ENCODE measurements around the gene RECK.
"Not testable (repeated sequence)": the region's sequence is repeated elsewhere in the genome, so short reads cannot be mapped to it uniquely, and the experiment has no call there.

RECK gene, protein sequence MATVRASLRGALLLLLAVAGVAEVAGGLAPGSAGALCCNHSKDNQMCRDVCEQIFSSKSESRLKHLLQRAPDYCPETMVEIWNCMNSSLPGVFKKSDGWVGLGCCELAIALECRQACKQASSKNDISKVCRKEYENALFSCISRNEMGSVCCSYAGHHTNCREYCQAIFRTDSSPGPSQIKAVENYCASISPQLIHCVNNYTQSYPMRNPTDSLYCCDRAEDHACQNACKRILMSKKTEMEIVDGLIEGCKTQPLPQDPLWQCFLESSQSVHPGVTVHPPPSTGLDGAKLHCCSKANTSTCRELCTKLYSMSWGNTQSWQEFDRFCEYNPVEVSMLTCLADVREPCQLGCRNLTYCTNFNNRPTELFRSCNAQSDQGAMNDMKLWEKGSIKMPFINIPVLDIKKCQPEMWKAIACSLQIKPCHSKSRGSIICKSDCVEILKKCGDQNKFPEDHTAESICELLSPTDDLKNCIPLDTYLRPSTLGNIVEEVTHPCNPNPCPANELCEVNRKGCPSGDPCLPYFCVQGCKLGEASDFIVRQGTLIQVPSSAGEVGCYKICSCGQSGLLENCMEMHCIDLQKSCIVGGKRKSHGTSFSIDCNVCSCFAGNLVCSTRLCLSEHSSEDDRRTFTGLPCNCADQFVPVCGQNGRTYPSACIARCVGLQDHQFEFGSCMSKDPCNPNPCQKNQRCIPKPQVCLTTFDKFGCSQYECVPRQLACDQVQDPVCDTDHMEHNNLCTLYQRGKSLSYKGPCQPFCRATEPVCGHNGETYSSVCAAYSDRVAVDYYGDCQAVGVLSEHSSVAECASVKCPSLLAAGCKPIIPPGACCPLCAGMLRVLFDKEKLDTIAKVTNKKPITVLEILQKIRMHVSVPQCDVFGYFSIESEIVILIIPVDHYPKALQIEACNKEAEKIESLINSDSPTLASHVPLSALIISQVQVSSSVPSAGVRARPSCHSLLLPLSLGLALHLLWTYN
- total RNA-seq, result 7.2 to 22.6 reads per million in 2 experiments

DNA sequence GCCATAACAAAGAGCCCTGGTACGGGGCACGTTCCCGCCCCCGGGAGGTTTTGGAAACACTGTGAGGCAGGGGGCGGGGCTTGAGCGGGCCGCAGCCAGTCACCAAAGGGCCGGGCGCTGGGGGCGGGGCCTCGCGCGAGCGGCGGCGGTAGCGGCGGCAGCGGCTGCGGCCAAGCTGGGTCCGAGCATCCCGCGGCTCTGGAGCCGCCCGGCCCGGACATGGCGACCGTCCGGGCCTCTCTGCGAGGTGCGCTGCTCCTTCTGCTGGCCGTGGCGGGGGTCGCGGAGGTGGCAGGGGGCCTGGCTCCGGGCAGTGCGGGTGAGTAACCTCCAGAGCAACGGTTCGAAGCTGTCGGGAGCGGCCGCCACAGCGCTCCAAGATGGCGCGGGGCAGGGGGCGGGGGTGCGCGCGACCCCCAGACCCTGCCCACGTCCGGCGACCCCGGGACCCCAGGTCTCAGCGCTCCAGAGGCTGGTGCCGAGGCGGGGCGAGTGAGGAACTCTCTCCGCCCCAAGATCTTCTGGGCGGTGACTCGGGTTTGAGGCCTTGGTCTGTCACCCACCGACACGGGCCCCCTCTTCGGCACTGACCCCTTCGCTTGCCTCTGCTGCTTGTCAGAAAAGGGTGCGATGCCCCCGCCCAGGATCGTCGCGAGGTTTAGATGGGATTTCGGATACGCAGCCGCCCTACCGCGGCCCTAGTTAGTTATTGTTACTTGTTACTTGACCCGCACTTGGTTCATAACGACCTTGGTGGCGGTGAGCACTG, at the start of gene RECK:
TSS of gene RECK (plus strand) at position 134 of the 769 bp plus-strand sequence. CDS start at position 220, 86 bp downstream.
- peak; percentile 76 for DNase-seq (ENCODE audit: low read depth)

DNA sequence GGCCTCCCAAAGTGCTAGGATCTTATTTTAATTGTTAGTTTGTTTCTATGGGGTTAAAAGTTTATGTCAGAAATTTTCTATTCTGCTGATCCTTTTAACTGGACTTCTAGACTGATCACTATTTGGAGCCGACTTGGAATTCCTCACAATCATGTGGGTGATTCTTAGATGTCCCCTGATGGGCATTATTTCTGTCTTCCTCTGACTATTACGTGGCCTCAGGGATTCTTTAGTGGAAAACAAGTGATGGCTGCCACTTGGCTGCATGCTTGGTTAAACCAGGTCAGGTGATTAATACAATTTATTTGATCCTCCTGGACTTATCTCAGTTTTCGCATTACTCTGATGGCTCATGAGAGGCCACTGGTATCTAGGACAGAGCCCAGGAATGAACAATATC, 46.6 kb upstream of the RECK start:
- no peak for DNase-seq (ENCODE audit: low read depth)

- DNase-seq (ENCODE audit: low read depth), result not testable (repeated sequence)
Measured at GRCh38 chr9:35993136-35993535, 43.6 kb upstream of the RECK start.

- no peak for DNase-seq (ENCODE audit: low read depth)
Measured at GRCh38 chr9:35993976-35994720, 42.6 kb upstream of the RECK start.

GRCh38 chr9:35994959-35995358, 41.8 kb upstream of the RECK start:
- no peak for DNase-seq (ENCODE audit: low read depth)

DNA sequence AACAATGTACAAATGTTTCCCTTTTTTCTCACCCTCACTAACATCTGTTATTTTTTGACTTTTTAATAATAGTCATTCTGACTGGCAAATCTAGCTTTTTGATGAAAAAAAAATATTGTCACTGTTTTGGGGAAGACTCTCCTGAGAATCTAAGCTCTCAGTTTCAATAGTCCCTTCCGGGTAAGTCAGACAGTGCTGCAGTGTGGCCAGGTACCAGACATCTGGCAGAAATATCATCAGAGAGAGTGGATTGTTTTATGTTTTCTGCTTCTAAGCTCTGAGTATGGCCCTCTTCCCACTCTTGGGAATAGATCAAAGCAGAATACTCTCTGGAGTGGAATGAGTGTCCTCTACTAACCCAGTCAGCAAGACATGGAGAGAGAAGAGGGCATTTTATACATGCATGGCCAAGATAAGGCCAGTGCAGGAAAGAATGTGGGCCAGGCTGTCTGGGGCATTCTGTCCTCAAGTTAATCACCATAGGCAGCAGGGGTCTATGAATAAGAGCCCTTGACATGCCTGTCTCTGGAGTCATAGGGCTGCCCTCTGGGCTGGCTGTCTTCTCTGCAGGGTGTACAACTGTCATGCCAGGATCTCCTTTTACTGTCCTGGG, 40.2 kb upstream of the RECK start:
- DNase-seq (ENCODE audit: low read depth), result no peak

- DNase-seq (ENCODE audit: low read depth), result not testable (repeated sequence)
Measured at GRCh38 chr9:35997016-35997415, 39.7 kb upstream of the RECK start.

- DNase-seq (ENCODE audit: low read depth), result no peak
Measured at GRCh38 chr9:35998333-35998732, 38.4 kb upstream of the RECK start.

DNA sequence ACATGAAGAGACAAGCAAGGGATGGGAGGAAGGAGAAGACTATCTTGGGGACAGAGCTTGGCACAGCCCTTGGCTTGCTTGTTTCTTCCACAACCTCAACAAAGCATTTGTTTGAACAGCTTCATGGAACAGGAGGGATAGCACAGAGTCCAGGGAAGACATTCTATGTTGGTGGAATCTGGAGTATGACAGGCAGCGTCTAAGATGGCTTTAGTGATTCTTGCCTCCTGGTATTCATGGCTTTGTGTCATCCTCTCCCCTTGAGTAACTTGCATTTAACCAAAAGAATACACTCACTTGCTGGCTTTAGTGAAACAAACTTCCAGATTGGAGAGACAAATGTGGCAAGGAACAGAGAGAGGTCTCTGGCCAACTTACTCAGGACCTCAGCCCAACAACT, 30.8 kb upstream of the RECK start:
- no peak for DNase-seq (ENCODE audit: low read depth)

- no peak for DNase-seq (ENCODE audit: low read depth)
Measured at GRCh38 chr9:36006549-36007315, 30.0 kb upstream of the RECK start.

DNA sequence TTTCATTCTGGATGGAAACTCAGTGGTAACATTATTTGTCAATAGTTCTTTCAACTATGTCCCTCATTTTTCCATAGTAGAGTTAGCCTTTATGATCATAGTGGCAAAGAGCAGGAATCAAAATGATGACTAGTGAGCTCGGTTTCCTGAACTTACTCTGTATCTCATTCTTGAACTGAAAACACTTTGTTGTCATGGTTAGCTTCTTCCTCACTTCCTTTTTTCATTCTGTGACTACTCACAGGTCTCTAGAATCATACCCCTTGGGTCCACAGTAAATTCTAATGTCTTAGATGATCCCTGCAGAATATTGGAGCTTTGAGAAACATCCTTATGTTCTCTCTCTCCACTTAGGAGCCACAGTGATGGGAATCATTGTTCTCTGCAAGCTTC, 29.4 kb upstream of the RECK start:
- no peak for DNase-seq (ENCODE audit: low read depth)

GRCh38 chr9:36007852-36008251, 28.9 kb upstream of the RECK start:
- DNase-seq (ENCODE audit: low read depth), result no peak

DNA sequence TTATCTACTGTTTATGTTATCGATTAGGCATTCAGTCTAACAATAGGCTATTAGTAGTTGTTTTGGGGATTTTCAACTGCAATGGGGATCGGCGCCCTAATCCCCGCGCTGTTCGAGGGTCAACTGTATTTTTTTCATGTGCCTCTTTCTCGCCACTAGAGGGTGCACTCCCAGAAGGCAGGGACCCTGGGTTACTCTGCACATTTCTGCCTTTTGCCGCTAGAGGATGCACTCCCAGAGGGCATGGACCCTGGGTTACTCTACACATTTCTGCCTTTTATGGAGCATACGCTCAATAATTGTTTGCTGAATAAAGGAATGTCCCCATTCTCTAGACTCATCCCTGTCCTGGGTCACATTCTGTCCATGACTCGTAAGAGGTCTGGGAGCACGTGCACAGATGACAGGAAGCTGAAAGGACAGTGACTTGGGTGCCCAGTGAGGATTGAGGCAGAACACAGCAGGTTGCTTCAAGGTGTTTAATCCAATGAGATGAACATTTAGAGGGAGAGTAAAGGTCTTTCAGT, 27.9 kb upstream of the RECK start:
- DNase-seq (ENCODE audit: low read depth), result peak; percentile 45

GRCh38 chr9:36011379-36011778, 25.3 kb upstream of the RECK start:
- DNase-seq (ENCODE audit: low read depth), result no peak

GRCh38 chr9:36017278-36017677, 19.4 kb upstream of the RECK start:
- no peak for DNase-seq (ENCODE audit: low read depth)

DNA sequence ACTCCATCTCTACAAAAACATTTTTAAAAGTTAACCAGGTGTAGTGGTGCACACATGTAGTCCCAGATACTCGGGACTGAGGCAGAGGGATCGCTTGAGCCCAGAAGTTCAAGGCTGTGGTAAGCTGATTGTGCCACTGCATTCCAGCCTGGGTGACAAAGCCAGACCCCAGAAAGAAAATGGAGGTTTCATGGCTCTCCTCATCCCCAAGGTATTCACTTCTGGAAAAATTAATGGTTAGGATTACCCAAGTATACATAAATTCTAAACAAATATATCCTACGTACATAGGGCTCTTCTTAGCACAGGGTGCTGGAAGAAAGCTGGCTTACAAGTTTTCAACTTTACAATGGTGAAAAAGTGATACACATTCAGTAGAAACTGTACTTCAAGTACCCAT, 18.6 kb upstream of the RECK start:
- no peak for DNase-seq (ENCODE audit: low read depth)

DNA sequence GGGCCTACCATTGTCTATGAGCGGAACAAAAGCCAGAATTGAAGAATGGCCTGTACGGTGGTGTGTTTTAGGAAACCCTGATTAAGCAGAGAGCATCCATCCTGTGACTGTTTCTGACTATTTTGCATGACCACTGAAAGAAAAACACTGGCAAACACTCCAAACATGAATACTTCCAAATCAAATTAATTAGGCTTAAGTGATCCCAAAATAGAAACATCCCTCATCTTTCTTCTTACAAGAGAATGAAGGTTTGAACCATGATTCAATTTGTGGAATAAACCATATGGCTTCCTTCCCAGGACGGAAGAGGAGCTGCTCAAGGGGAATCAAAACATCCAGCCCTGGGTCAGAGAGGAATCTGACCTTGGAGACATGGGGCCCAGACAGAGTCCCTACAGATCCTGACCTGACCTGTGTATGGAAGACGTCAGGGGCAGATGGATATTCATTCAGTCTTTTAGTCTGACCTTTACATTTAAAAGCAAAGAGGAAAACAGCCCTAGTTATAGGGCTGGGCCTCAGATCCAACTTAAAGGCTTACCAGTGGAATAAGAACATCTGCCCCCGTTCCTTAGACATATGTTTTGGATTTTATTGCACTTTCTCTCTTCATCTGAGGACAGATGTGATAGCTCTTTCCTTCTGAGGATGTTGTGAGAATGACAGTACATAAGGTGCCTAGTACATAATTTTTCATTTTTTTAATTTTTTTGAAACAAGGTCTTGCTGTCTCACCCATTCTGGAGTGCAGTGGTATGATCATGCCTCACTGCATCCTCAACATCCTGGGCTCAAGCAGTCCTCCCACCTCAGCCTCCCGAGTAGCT, 17.6 kb upstream of the RECK start:
- no peak for DNase-seq (ENCODE audit: low read depth)

DNA sequence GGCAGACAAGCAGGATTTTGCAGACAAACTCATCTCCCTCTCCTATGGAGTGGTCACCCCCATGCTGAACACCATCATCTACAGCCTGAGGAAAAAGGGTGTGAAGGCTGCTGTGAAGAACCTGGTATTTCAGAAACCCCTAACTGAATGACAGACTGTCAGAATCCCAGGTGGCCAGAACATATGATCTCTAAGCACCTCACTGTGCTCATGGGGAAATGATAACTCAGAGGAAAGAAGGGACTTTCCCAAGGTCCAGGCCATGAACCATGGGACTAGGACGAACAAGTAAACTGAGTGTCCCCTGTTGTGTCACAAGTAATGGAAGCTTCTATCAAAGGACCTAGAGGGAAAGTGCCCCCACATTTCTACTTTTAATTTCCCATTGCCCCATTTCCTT, 14.7 kb upstream of the RECK start:
- no peak for DNase-seq (ENCODE audit: low read depth)

All from T follicular helper cell (primary cell).